Kidney epithelial cell (primary cell): Measurements from ENCODE around the gene NECAB3. TPM values are rescaled to one million over a fixed set of nuclear protein-coding genes. Genes with fewer than 3 reads are reported as not detected.

Source experiments
- DNase-seq: peaks from one replicate; pipeline ENCODE4 v3.0.0-alpha.2; 2010; ENCODE audit warnings: low read depth
- H3K27me3 ChIP-seq: 2 replicates; pipeline ENCODE4 v1.6.0; 2011; ENCODE audit warnings: low read length; ENCODE audit not compliant: control insufficient read depth, insufficient read depth
- H3K36me3 ChIP-seq: 2 replicates; pipeline ENCODE4 v1.5.1; 2011; ENCODE audit warnings: low read length; ENCODE audit not compliant: control insufficient read depth, insufficient read depth
- H3K4me3 ChIP-seq: 2 replicates; pipeline ENCODE4 v1.5.1; 2011; ENCODE audit warnings: low read depth, mild to moderate bottlenecking, control low read depth, low read length
- CTCF ChIP-seq: IDR thresholded peaks from 2 replicates; pipeline ENCODE4 v1.5.1; 2011; ENCODE audit warnings: mild to moderate bottlenecking, moderate library complexity, low read length, control low read depth, inconsistent platforms; ENCODE audit not compliant: insufficient read depth, poor library complexity, severe bottlenecking
- total RNA-seq: library from RNA; depleted of rRNA; stranded (reverse); fragments of >200 nt; gene quantifications from 2 replicates; pipeline ENCODE4 v1.2.3, GENCODE V29; 2015

Gene NECAB3
- total RNA-seq, 1 donor from 2014 or later: 17.5 TPM

GRCh38 chr20:33675136-33675959 is 1.1 kb upstream of the NECAB3 start:
- H3K36me3 ChIP-seq: no peaks in the 10 kb centered on the region
- no peak overlapping the region for H3K4me3 ChIP-seq
- no peaks in the 10 kb centered on the region for H3K27me3 ChIP-seq
- no peak for DNase-seq
- no peak for TF ChIP-seq CTCF

DNA sequence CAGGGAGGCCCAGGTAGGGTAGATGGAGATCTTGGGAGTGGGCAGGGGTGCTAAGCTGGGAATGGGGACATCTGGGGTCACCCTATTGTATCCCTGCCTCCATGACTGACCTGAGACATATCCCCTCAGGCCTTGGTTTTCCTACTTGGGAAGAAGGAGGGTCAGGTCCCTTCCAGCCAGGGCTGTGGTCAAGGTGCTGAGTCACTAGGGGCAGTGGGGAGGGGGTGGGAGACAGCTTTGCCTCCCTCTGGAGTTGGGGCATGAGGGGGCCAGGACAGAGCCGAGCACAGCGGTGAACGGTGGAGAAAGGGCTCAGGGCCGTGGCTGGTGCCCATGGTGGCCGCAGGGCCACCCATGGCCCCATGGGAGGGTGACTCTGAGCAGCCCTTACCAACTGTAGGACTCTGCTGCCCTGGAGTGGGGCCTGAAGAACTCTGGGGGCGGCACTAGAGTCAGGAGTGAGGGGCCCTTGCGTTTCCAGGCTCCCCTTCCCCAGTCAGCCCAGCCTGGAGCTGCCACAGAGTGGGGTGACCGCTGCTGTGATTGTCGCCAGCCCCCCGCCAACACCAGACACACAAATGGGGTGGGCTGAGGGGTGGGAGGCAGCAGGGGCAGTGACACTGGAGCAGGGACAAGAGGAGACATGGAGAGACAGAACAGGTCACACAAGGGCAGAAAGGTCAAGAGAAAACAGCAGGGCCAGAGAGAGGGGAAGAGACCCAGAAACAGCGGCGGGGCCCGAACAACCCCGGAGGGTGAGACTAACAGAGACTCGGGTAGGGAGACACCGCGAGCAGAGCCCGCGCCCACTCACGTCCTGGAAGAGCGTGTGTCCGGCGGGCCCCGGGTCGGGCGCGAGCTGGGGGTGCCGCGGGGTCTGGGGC is 576 bp downstream of the NECAB3 start:
- H3K36me3 ChIP-seq: no peaks in the 10 kb centered on the region
- TF ChIP-seq CTCF: no peak
- DNase-seq: no peak
- H3K27me3 ChIP-seq: no peaks in the 10 kb centered on the region
- peak overlapping the region; percentile 48 for H3K4me3 ChIP-seq

GRCh38 chr20:33673114-33673409 is 1.2 kb downstream of the NECAB3 start:
- no peak for TF ChIP-seq CTCF
- Histone ChIP-seq H3K4me3 (peak overlapping the region; percentile 48), H3K27me3 (no peaks in the 10 kb centered on the region), H3K36me3 (no peaks in the 10 kb centered on the region)
- no peak for DNase-seq

GRCh38 chr20:33672426-33673113 is 1.7 kb downstream of the NECAB3 start:
- Histone ChIP-seq H3K27me3 (no peaks in the 10 kb centered on the region), H3K36me3 (no peaks in the 10 kb centered on the region), H3K4me3 (no peak overlapping the region)
- DNase-seq: no peak
- TF ChIP-seq CTCF: no peak

- no peak for DNase-seq
- no peaks in the 10 kb centered on the region for H3K36me3 ChIP-seq
Measured at GRCh38 chr20:33671573-33672288, 2.5 kb downstream of the NECAB3 start.

More at GRCh38 chr20:33671573-33672288, 2.5 kb downstream of the NECAB3 start:
- TF ChIP-seq CTCF: no peak
- Histone ChIP-seq H3K27me3 (no peaks in the 10 kb centered on the region), H3K4me3 (no peak overlapping the region)
